ENCODE measurements around the gene GALNTL6. TPM values are rescaled to one million over a fixed set of nuclear protein-coding genes. Genes with fewer than 3 reads are reported as not detected.

GALNTL6 gene
- polyA plus RNA-seq, 1 donor (not counting 4 experiments of a cell fraction or from before 2014, with no cell fraction given) = not detected

DNA sequence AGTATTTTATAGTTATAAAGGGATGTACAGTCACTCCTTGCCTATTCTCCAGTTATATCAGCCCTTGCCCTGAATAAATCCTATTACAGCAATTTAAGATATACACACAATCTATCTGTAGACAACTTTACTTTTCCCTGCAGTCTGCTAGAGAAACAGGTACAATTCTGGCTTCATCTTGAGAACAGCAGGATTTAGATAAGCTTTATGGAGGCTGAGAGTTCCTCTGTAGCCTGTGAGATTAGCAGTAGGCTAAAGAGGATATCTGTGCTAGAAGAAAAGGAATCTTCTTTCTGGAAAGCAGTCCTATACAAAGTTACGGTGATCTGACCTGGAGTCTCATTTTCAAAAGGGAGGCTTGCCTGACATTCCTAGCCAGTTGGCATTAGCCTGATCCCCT is 290.3 kb downstream of the GALNTL6 start:
- no peak overlapping the region for H3K4me3 ChIP-seq (ENCODE audit: control insufficient read depth in 2 of 3, extremely low read depth in 1 of 3, insufficient read depth in 2 of 3, low read depth in 1 of 3, low read length in 3 of 3)
- no peaks in the 10 kb centered on the region for H3K27me3 ChIP-seq (ENCODE audit: control insufficient read depth, extremely low read depth, insufficient read depth, low read length)
- H4K20me1 ChIP-seq (ENCODE audit: control insufficient read depth, extremely low read depth, insufficient read depth, low read length) = no peaks in the 10 kb centered on the region
- no peaks in the 10 kb centered on the region for H3K9me3 ChIP-seq (ENCODE audit: control insufficient read depth, low read depth, low read length)
- DNase-seq (ENCODE audit: low read depth, low spot score) (no peak), FAIRE-seq (no peak)
- TF ChIP-seq, protein P1, sequence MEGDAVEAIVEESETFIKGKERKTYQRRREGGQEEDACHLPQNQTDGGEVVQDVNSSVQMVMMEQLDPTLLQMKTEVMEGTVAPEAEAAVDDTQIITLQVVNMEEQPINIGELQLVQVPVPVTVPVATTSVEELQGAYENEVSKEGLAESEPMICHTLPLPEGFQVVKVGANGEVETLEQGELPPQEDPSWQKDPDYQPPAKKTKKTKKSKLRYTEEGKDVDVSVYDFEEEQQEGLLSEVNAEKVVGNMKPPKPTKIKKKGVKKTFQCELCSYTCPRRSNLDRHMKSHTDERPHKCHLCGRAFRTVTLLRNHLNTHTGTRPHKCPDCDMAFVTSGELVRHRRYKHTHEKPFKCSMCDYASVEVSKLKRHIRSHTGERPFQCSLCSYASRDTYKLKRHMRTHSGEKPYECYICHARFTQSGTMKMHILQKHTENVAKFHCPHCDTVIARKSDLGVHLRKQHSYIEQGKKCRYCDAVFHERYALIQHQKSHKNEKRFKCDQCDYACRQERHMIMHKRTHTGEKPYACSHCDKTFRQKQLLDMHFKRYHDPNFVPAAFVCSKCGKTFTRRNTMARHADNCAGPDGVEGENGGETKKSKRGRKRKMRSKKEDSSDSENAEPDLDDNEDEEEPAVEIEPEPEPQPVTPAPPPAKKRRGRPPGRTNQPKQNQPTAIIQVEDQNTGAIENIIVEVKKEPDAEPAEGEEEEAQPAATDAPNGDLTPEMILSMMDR (optimal IDR thresholded peaks at IDR 0.05 in 1 of 3, IDR thresholded peaks at IDR 0.05 in 1 of 3, conservative IDR thresholded peaks at IDR 0.05 in 1 of 3; ENCODE audit: extremely low read depth in 1 of 3, insufficient read depth in 2 of 3, low read length in 3 of 3) = no peak
- TF ChIP-seq EZH2 (IDR thresholded peaks at IDR 0.05; ENCODE audit: low read length) = no peak
- no peak overlapping the region for H3K27ac ChIP-seq (ENCODE audit: control insufficient read depth, insufficient read depth, low read length)
- H3K4me2 ChIP-seq (ENCODE audit: control insufficient read depth, extremely low read depth, insufficient read depth, low read depth, low read length) = no peak overlapping the region
- dilution Hi-C loops (cut with MboI; ENCODE audit: extremely low pct_ligation_motif_present, low sequenced_read_pairs) = no loop called here
- H2AFZ ChIP-seq (ENCODE audit: control insufficient read depth, low read length) = no peak overlapping the region
- H3K36me3 ChIP-seq (ENCODE audit: control insufficient read depth in 2 of 2, extremely low read depth in 1 of 2, insufficient read depth in 2 of 2, low read length in 2 of 2) = no peaks in the 10 kb centered on the region
- no peaks in the 10 kb centered on the region for H3K4me1 ChIP-seq (ENCODE audit: control insufficient read depth, extremely low read depth, insufficient read depth, low read length)
- no peak overlapping the region for H3K9ac ChIP-seq (ENCODE audit: control insufficient read depth, extremely low read depth, insufficient read depth, low read length)
- no peaks in the 10 kb centered on the region for H3K9me1 ChIP-seq (ENCODE audit: control insufficient read depth, extremely low read depth, insufficient read depth, low read length)
- H3K79me2 ChIP-seq (ENCODE audit: control insufficient read depth, insufficient read depth, low read length) = no peaks in the 10 kb centered on the region

GRCh38 chr4:172104539-172104938 is 291.3 kb downstream of the GALNTL6 start:
- H3K4me1 ChIP-seq (ENCODE audit: control insufficient read depth, extremely low read depth, insufficient read depth, low read length) = no peaks in the 10 kb centered on the region
- no peak overlapping the region for H2AFZ ChIP-seq (ENCODE audit: control insufficient read depth, low read length)
- no peak overlapping the region for H3K27ac ChIP-seq (ENCODE audit: control insufficient read depth, insufficient read depth, low read length)
- H3K4me3 ChIP-seq (ENCODE audit: control insufficient read depth in 2 of 3, extremely low read depth in 1 of 3, insufficient read depth in 2 of 3, low read depth in 1 of 3, low read length in 3 of 3) = no peak overlapping the region
- no peak overlapping the region for H3K9ac ChIP-seq (ENCODE audit: control insufficient read depth, extremely low read depth, insufficient read depth, low read length)
- dilution Hi-C loops (cut with MboI; ENCODE audit: extremely low pct_ligation_motif_present, low sequenced_read_pairs) = no loop called here
- no peak overlapping the region for H3K4me2 ChIP-seq (ENCODE audit: control insufficient read depth, extremely low read depth, insufficient read depth, low read depth, low read length)
- H3K79me2 ChIP-seq (ENCODE audit: control insufficient read depth, insufficient read depth, low read length) = no peaks in the 10 kb centered on the region
- no peaks in the 10 kb centered on the region for H3K36me3 ChIP-seq (ENCODE audit: control insufficient read depth in 2 of 2, extremely low read depth in 1 of 2, insufficient read depth in 2 of 2, low read length in 2 of 2)
- TF ChIP-seq EZH2 (IDR thresholded peaks at IDR 0.05; ENCODE audit: low read length) = no peak
- TF ChIP-seq, protein P1 (optimal IDR thresholded peaks at IDR 0.05 in 1 of 3, IDR thresholded peaks at IDR 0.05 in 1 of 3, conservative IDR thresholded peaks at IDR 0.05 in 1 of 3; ENCODE audit: extremely low read depth in 1 of 3, insufficient read depth in 2 of 3, low read length in 3 of 3) = no peak
- no peak for FAIRE-seq
- H3K27me3 ChIP-seq (ENCODE audit: control insufficient read depth, extremely low read depth, insufficient read depth, low read length) = no peaks in the 10 kb centered on the region
- no peaks in the 10 kb centered on the region for H3K9me3 ChIP-seq (ENCODE audit: control insufficient read depth, low read depth, low read length)
- H4K20me1 ChIP-seq (ENCODE audit: control insufficient read depth, extremely low read depth, insufficient read depth, low read length) = no peaks in the 10 kb centered on the region
- no peaks in the 10 kb centered on the region for H3K9me1 ChIP-seq (ENCODE audit: control insufficient read depth, extremely low read depth, insufficient read depth, low read length)
- no peak for DNase-seq (ENCODE audit: low read depth, low spot score)

All from keratinocyte (primary cell).